Measurements from ENCODE around the gene UBE2E2. TPM values are rescaled to one million over a fixed set of nuclear protein-coding genes. Genes with fewer than 3 reads are reported as not detected.

Gene UBE2E2
- total RNA-seq, 2 experiments from 2014 or later: 41.1 to 48.8 TPM

DNA sequence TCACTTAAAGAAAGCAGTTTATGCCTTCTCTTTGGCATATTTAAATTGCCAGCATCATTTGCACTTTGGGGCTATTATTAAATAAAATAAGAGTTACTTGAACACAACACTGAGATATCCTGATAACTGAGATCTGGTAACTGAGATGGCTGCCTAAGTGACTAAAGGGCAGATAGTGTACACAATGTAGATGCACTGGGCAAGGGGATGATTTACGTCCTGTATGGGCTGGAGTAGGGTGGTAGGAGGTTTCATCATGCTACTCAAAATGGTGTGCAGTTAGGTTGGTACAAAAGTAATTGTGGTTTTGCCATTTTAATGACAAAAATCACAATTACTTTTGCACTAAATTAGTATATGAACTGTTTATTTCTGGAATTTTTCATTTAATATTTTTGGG, 196.1 kb downstream of the UBE2E2 start:
- peaks cover 68% of the 10 kb centered on the region for H3K4me1 ChIP-seq (ENCODE audit: insufficient read depth, low read length, poor library complexity, severe bottlenecking)
- H4K20me1 ChIP-seq (ENCODE audit: insufficient read depth, low read length): no peaks in the 10 kb centered on the region
- H3K4me2 ChIP-seq (ENCODE audit: low read length): no peak overlapping the region
- H3K9me3 ChIP-seq (ENCODE audit: low read length): no peaks in the 10 kb centered on the region
- H3K27ac ChIP-seq (ENCODE audit: low read depth, low read length, poor library complexity, severe bottlenecking): no peak overlapping the region
- intact Hi-C loops (cut with micrococcal nuclease; ENCODE audit: unreplicated experiment): no loop called here
- ChIA-PET CTCF (ENCODE audit: unreplicated experiment) (no interaction called here), POLR2A (no interaction called here)
- no peak for DNase-seq (ENCODE audit: low spot score)
- TF ChIP-seq, protein P1, sequence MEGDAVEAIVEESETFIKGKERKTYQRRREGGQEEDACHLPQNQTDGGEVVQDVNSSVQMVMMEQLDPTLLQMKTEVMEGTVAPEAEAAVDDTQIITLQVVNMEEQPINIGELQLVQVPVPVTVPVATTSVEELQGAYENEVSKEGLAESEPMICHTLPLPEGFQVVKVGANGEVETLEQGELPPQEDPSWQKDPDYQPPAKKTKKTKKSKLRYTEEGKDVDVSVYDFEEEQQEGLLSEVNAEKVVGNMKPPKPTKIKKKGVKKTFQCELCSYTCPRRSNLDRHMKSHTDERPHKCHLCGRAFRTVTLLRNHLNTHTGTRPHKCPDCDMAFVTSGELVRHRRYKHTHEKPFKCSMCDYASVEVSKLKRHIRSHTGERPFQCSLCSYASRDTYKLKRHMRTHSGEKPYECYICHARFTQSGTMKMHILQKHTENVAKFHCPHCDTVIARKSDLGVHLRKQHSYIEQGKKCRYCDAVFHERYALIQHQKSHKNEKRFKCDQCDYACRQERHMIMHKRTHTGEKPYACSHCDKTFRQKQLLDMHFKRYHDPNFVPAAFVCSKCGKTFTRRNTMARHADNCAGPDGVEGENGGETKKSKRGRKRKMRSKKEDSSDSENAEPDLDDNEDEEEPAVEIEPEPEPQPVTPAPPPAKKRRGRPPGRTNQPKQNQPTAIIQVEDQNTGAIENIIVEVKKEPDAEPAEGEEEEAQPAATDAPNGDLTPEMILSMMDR (conservative IDR thresholded peaks at IDR 0.05; ENCODE audit: low read length): no peak
- TF ChIP-seq EZH2phosphoT487 (IDR thresholded peaks at IDR 0.05; ENCODE audit: borderline replicate concordance, low read depth, low read length): no peak
- peaks cover 12% of the 10 kb centered on the region; the same call in 1 of the 2 replicates for H3K79me2 ChIP-seq (ENCODE audit: insufficient read depth, low read depth, low read length)
- no peak overlapping the region for H2AFZ ChIP-seq (ENCODE audit: low read length)
- BruUV-seq (replicated peaks): no TSS peak
- no peaks in the 10 kb centered on the region for H3K36me3 ChIP-seq (ENCODE audit: insufficient read depth, low read length)
- H3K4me3 ChIP-seq (ENCODE audit: low read depth, low read length, poor library complexity, severe bottlenecking): no peak overlapping the region
- no peaks in the 10 kb centered on the region for H3K9me2 ChIP-seq (ENCODE audit: insufficient read depth, low read length)

DNA sequence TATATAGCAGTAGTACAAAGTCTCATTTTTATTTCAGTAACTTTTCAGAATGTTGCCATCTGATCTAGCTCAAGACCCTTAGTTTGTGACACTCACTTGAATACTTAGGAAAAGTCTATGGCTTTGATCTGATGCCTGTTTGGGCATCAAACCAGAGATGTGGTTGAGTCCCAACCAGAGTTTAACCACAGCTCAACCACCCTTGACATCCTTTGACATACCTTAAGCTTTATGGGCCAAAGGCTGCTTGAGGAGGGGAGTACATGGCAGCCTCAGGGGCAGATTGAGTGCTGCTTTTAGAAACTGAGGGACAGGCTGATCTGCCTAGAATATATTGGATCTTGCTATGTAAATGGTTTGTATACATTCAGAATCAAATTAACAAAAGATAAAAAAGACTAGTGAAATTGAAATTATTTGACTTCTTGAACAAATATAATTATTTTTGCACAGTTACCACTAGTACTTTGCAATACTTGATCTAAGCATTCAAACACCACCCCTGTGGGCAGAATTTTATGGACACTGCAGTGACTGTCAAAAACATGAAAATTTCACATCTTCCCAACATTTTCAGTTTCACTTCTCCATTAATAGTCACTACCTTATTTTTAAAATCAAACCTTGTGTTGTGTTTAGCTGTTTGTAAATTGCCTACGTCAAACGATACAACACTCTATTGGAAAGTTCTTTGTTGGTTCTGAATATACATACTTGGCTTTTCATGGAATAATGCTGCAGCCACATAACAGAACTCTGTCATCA, 199.8 kb downstream of the UBE2E2 start:
- Histone ChIP-seq H3K9me3 (ENCODE audit: low read length) (no peaks in the 10 kb centered on the region), H3K36me3 (ENCODE audit: insufficient read depth, low read length) (no peaks in the 10 kb centered on the region), H3K4me1 (ENCODE audit: insufficient read depth, low read length, poor library complexity, severe bottlenecking) (peaks cover 81% of the 10 kb centered on the region), H3K27ac (ENCODE audit: low read depth, low read length, poor library complexity, severe bottlenecking) (peak overlapping the region; percentile 91), H4K20me1 (ENCODE audit: insufficient read depth, low read length) (no peaks in the 10 kb centered on the region), H3K4me3 (ENCODE audit: low read depth, low read length, poor library complexity, severe bottlenecking) (peak overlapping the region; percentile 6), H3K4me2 (ENCODE audit: low read length) (peak overlapping the region; percentile 75), H2AFZ (ENCODE audit: low read length) (no peak overlapping the region), H3K9me2 (ENCODE audit: insufficient read depth, low read length) (no peaks in the 10 kb centered on the region), H3K79me2 (ENCODE audit: insufficient read depth, low read depth, low read length) (peaks cover 14% of the 10 kb centered on the region; the same call in 1 of the 2 replicates)
- ChIA-PET POLR2A (interaction anchor here (0.6 to 6.3 kb wide), 11 partner anchors 11 to 247 kb away, joined by 3 to 130 read pairs (median 4); no protein-coding TSS in a partner anchor), CTCF (ENCODE audit: unreplicated experiment) (interaction anchor here (0.5 to 1.1 kb wide), 2 partner anchors 25 to 125 kb away, joined by 3 to 6 read pairs; no protein-coding TSS in a partner anchor)
- BruUV-seq (replicated peaks): no TSS peak
- DNase-seq (ENCODE audit: low spot score): peak; percentile 63
- intact Hi-C loops (cut with micrococcal nuclease; ENCODE audit: unreplicated experiment): no loop called here
- TF ChIP-seq, protein P1 (conservative IDR thresholded peaks at IDR 0.05; ENCODE audit: low read length): no peak
- no peak for TF ChIP-seq EZH2phosphoT487 (IDR thresholded peaks at IDR 0.05; ENCODE audit: borderline replicate concordance, low read depth, low read length)

DNA sequence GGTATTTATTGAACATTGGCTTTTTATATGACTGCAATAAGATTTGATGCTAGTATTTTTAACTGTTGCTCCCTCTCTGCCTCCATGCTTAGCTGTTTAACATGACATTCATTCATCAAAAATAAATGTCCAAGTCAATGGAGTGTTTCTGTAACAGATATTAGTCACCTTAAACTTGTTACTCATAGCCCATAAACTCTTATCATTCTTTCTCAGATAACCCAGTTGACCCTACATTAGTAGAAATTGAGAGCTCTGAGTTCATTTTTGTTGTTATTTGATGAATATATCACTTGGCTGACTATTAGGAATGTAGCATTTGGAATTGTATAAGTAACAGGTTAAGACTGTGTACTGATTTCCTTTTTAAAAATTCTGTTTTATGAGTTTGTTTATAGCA, 201.1 kb downstream of the UBE2E2 start:
- Histone ChIP-seq H3K4me3 (ENCODE audit: low read depth, low read length, poor library complexity, severe bottlenecking) (peak overlapping the region; percentile 56), H2AFZ (ENCODE audit: low read length) (peak overlapping the region; percentile 46; the same call in 1 of the 2 replicates), H3K4me1 (ENCODE audit: insufficient read depth, low read length, poor library complexity, severe bottlenecking) (peaks cover 90% of the 10 kb centered on the region), H3K79me2 (ENCODE audit: insufficient read depth, low read depth, low read length) (peaks cover 27% of the 10 kb centered on the region; the same call in 1 of the 2 replicates), H3K9me3 (ENCODE audit: low read length) (no peaks in the 10 kb centered on the region), H4K20me1 (ENCODE audit: insufficient read depth, low read length) (no peaks in the 10 kb centered on the region), H3K27ac (ENCODE audit: low read depth, low read length, poor library complexity, severe bottlenecking) (peak overlapping the region; percentile 91), H3K36me3 (ENCODE audit: insufficient read depth, low read length) (no peaks in the 10 kb centered on the region), H3K9me2 (ENCODE audit: insufficient read depth, low read length) (no peaks in the 10 kb centered on the region), H3K4me2 (ENCODE audit: low read length) (peak overlapping the region; percentile 75)
- TF ChIP-seq, protein P1 (conservative IDR thresholded peaks at IDR 0.05; ENCODE audit: low read length): no peak
- no peak for TF ChIP-seq EZH2phosphoT487 (IDR thresholded peaks at IDR 0.05; ENCODE audit: borderline replicate concordance, low read depth, low read length)
- ChIA-PET CTCF (ENCODE audit: unreplicated experiment) (interaction anchor here (1.0 to 1.1 kb wide), 3 partner anchors 14 to 251 kb away, joined by 3 to 4 read pairs (median 3); no protein-coding TSS in a partner anchor), POLR2A (interaction anchor here (0.5 to 6.3 kb wide), 21 partner anchors 9 to 382 kb away, joined by 3 to 130 read pairs (median 5); no protein-coding TSS in a partner anchor)
- no TSS peak for BruUV-seq (replicated peaks)
- DNase-seq (ENCODE audit: low spot score): no peak
- intact Hi-C loops (cut with micrococcal nuclease; ENCODE audit: unreplicated experiment): no loop called here

Measured in OCI-LY7 (cell line).